HepG2 (cell line): Measurements from ENCODE around the gene GABARAPL2. TPM values are rescaled to one million over a fixed set of nuclear protein-coding genes. Genes with fewer than 3 reads are reported as not detected.

ENCODE experiments used
- ARHGAP35 ChIP-seq: sonication (generic); formaldehyde crosslinking; IDR thresholded peaks from 2 replicates; pipeline ENCODE4 v1.9.0; 2022; ENCODE audit warnings: mild to moderate bottlenecking, inconsistent platforms, moderate library complexity, missing genetic modification reagents, borderline replicate concordance
- ATF7-NPFF ChIP-seq: sonication (generic); formaldehyde crosslinking; IDR thresholded peaks from 2 replicates; pipeline ENCODE4 v1.8.1; 2023; ENCODE audit warnings: mild to moderate bottlenecking, low read depth, missing genetic modification reagents, moderate library complexity
- IKZF4 ChIP-seq: sonication (generic); formaldehyde crosslinking; IDR thresholded peaks from 2 replicates; pipeline ENCODE4 v1.5.1; 2020; ENCODE audit warnings: borderline replicate concordance, mild to moderate bottlenecking, low read depth, missing genetic modification reagents; ENCODE audit errors: not compliant biosample characterization
- RBM22 ChIP-seq: fragments of 200-400 bp; formaldehyde crosslinking; optimal IDR thresholded peaks from 2 replicates; pipeline ENCODE3; 2017; ENCODE audit warnings: mild to moderate bottlenecking, low read length, moderate library complexity
- SOX13 ChIP-seq, 3 experiments: fragments of 450-650 bp in 1 of 3; sonication (generic) in 1 of 3; formaldehyde crosslinking in 1 of 3; IDR thresholded peaks in 2 of 3; conservative IDR thresholded peaks in 1 of 3; 2 replicates each; pipeline versions ENCODE4 v1.5.0 to v1.6.1; 2016 to 2020; ENCODE audit warnings: antibody characterized with exemption in 1 of 3, mild to moderate bottlenecking in 1 of 3, missing compliant biosample characterization in 1 of 3, missing genetic modification reagents in 1 of 3, moderate library complexity in 1 of 3
- ZNF207 ChIP-seq: fragments of 450-650 bp; IDR thresholded peaks from 2 replicates; pipeline ENCODE4 v1.6.1; 2016; ENCODE audit warnings: antibody characterized with exemption, borderline replicate concordance
- ZNF318 ChIP-seq: sonication (generic); formaldehyde crosslinking; IDR thresholded peaks from 2 replicates; pipeline ENCODE4 v1.4.0; 2020; ENCODE audit warnings: mild to moderate bottlenecking, missing genetic modification reagents
- ZNF329 ChIP-seq: sonication (generic); formaldehyde crosslinking; IDR thresholded peaks from 2 replicates; pipeline ENCODE4 v1.9.0; 2021; ENCODE audit warnings: low read depth, mild to moderate bottlenecking, missing genetic modification reagents
- ZNF343 ChIP-seq: sonication (generic); formaldehyde crosslinking; IDR thresholded peaks from 2 replicates; pipeline ENCODE4 v1.4.0; 2020; ENCODE audit warnings: mild to moderate bottlenecking, missing genetic modification reagents
- ZNF850 ChIP-seq: sonication (generic); formaldehyde crosslinking; conservative IDR thresholded peaks from 2 replicates; pipeline ENCODE4 v1.9.0; 2021; ENCODE audit warnings: mild to moderate bottlenecking, missing genetic modification reagents
- ZSCAN20 ChIP-seq: sonication (generic); formaldehyde crosslinking; IDR thresholded peaks from 2 replicates; pipeline ENCODE4 v1.4.0; 2020; ENCODE audit warnings: missing genetic modification reagents, mild to moderate bottlenecking, borderline replicate concordance
- polyA plus RNA-seq, 8 experiments: library from polyadenylated mRNA; depleted of rRNA in 3 of 8; stranded (reverse) in 7 of 8; unstranded in 1 of 8; fragments of >200 nt; fragmentation: Illumina TruSeq in 4 of 8; extraction: Trizol in 4 of 8; gene quantifications; 2 replicates each; pipeline versions ENCODE4 v1.2.1 to v1.2.3, GENCODE V29; 2011 to 2016; ENCODE audit warnings: low read depth in 4 of 8, missing spikeins in 1 of 8, mixed read lengths in 1 of 8; ENCODE audit not compliant: insufficient read depth in 1 of 8
- total RNA-seq, 5 experiments: library from RNA; depleted of rRNA; stranded (reverse); fragments of >200 nt; fragmentation: Illumina TruSeq; extraction: Trizol; gene quantifications; 2 replicates each; pipeline ENCODE4 v1.2.3, GENCODE V29; 2016; ENCODE audit warnings: low read depth in 1 of 5
- TF ChIP-seq, protein P1 (sequence below): sonication (generic); formaldehyde crosslinking; IDR thresholded peaks from 2 replicates; pipeline ENCODE4 v1.5.0; 2020; ENCODE audit warnings: mild to moderate bottlenecking, missing genetic modification reagents
- TF ChIP-seq, protein P2 (sequence below): sonication (generic); formaldehyde crosslinking; conservative IDR thresholded peaks from 2 replicates; pipeline ENCODE4 v1.4.0; 2020; ENCODE audit warnings: mild to moderate bottlenecking, missing genetic modification reagents, moderate library complexity

Gene GABARAPL2
- total and polyA plus RNA-seq, 2 of the 13 experiments (the other 11 are each of a cell fraction or from before 2014, with no cell fraction given): 76.4 to 83.0 TPM

DNA sequence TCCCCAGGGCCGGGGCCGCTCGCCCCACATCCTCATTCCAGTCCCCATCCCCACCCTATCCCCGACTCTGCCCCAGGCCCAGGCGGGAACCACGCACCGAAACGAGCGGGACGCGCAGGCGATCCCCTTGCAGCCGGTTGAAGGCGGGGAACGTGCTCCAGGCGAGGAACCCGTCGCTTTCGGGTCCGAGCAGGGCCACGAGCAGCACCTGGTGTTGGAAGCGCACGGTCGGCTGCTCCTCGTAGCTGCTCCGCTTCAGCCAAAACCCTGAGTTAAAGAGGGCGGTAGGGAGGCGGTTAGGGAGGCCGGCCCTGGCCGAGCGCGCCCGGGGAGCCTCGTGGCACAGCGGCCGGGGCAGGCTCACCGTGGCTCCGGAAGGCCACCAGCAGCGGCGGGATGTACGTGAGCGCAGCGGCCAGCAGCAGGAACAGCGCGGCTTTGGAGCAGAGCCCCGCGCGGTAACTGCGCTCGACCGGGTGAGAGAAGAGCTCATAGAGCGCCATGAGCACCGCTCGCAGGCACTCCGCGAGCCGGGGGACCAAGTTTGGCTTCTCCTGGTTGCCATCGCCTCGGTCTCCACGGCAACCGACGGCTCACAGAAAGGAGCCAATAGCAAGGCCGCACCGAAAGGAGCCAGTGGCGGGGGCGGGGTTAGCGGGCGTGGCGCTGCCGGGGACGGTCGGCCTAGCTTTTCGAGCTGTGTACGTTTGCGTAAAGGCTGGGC is 10.3 kb upstream of the GABARAPL2 start, which contains the start of gene TMEM231 (continued):
- TF ChIP-seq ZNF318 (CRISPR knock-in tag) (peak; percentile 6; the same call in 1 of the 2 replicates), ZNF207 (no peak), ARHGAP35 (CRISPR knock-in tag) (peak; percentile 65), ATF7-NPFF (CRISPR knock-in tag) (peak; percentile 68), ZNF343 (peak; percentile 90), ZNF329 (CRISPR knock-in tag) (no peak), ZNF850 (CRISPR knock-in tag) (no peak), ZSCAN20 (CRISPR knock-in tag) (0 out of 2 replicates have a peak, but pooled peaks have one; percentile 22), SOX13 (IDR thresholded peaks at IDR 0.05) (no peak), SOX13 (CRISPR knock-in tag; conservative IDR thresholded peaks at IDR 0.05 in 1 of 2, IDR thresholded peaks at IDR 0.05 in 1 of 2) (no peak; a peak in 1 of 4 replicates), RBM22 (peak; percentile 98), IKZF4 (CRISPR knock-in tag) (peak; percentile 77)
- TF ChIP-seq, protein P1, sequence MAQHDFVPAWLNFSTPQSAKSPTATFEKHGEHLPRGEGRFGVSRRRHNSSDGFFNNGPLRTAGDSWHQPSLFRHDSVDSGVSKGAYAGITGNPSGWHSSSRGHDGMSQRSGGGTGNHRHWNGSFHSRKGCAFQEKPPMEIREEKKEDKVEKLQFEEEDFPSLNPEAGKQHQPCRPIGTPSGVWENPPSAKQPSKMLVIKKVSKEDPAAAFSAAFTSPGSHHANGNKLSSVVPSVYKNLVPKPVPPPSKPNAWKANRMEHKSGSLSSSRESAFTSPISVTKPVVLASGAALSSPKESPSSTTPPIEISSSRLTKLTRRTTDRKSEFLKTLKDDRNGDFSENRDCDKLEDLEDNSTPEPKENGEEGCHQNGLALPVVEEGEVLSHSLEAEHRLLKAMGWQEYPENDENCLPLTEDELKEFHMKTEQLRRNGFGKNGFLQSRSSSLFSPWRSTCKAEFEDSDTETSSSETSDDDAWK (CRISPR knock-in tag): no peak
- TF ChIP-seq, protein P2, sequence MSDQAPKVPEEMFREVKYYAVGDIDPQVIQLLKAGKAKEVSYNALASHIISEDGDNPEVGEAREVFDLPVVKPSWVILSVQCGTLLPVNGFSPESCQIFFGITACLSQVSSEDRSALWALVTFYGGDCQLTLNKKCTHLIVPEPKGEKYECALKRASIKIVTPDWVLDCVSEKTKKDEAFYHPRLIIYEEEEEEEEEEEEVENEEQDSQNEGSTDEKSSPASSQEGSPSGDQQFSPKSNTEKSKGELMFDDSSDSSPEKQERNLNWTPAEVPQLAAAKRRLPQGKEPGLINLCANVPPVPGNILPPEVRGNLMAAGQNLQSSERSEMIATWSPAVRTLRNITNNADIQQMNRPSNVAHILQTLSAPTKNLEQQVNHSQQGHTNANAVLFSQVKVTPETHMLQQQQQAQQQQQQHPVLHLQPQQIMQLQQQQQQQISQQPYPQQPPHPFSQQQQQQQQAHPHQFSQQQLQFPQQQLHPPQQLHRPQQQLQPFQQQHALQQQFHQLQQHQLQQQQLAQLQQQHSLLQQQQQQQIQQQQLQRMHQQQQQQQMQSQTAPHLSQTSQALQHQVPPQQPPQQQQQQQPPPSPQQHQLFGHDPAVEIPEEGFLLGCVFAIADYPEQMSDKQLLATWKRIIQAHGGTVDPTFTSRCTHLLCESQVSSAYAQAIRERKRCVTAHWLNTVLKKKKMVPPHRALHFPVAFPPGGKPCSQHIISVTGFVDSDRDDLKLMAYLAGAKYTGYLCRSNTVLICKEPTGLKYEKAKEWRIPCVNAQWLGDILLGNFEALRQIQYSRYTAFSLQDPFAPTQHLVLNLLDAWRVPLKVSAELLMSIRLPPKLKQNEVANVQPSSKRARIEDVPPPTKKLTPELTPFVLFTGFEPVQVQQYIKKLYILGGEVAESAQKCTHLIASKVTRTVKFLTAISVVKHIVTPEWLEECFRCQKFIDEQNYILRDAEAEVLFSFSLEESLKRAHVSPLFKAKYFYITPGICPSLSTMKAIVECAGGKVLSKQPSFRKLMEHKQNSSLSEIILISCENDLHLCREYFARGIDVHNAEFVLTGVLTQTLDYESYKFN: peak; percentile 35
